ENCODE results near the gene DROSHA. TPM values are rescaled to one million over a fixed set of nuclear protein-coding genes. Genes with fewer than 3 reads are reported as not detected.

DROSHA gene
- total RNA-seq, 1 experiment from 2014 or later: 73.5 TPM

GRCh38 chr5:31435730-31436129, 96.2 kb downstream of the DROSHA start:
- ChIA-PET RAD21 (ENCODE audit: low non-redundant PET in 1 of 2, low total read pairs in 2 of 2, uncharacterized antibody in 2 of 2, unreplicated experiment in 2 of 2) (no interaction called here), CTCF (no interaction called here), POLR2A (no interaction called here)
- no peak overlapping the region for H3K27ac ChIP-seq (ENCODE audit: low read depth, low read length)
- no peak for DNase-seq (ENCODE audit: low read depth, low spot score)
- TF ChIP-seq TCF7L2 (IDR thresholded peaks at IDR 0.05; ENCODE audit: borderline replicate concordance, extremely low read depth, insufficient read depth, insufficient read length) (no peak), YY1 (IDR thresholded peaks at IDR 0.05; ENCODE audit: extremely low read depth, insufficient replicate concordance, low read depth, low read length) (no peak), CEBPB (IDR thresholded peaks at IDR 0.05; ENCODE audit: low read depth) (no peak), EGR1 (IDR thresholded peaks at IDR 0.05; ENCODE audit: low read depth) (no peak), SIN3A (IDR thresholded peaks at IDR 0.05; ENCODE audit: low read depth) (no peak), POLR2A (IDR thresholded peaks at IDR 0.05; ENCODE audit: borderline replicate concordance, extremely low read depth, insufficient read depth, insufficient read length) (no peak), SRF (IDR thresholded peaks at IDR 0.05; ENCODE audit: low read depth) (no peak), EZH2phosphoT487 (IDR thresholded peaks at IDR 0.05; ENCODE audit: borderline replicate concordance) (no peak), FOSL1 (IDR thresholded peaks at IDR 0.05; ENCODE audit: low read depth) (no peak), POLR2AphosphoS5 (IDR thresholded peaks at IDR 0.05; ENCODE audit: low read depth, low read length) (no peak), CBX3 (IDR thresholded peaks at IDR 0.05; ENCODE audit: low read depth) (no peak), MAX (IDR thresholded peaks at IDR 0.05) (no peak), ZBTB33 (IDR thresholded peaks at IDR 0.05; ENCODE audit: extremely low read depth, insufficient replicate concordance, low read length) (no peak)
- TF ChIP-seq, protein P1, sequence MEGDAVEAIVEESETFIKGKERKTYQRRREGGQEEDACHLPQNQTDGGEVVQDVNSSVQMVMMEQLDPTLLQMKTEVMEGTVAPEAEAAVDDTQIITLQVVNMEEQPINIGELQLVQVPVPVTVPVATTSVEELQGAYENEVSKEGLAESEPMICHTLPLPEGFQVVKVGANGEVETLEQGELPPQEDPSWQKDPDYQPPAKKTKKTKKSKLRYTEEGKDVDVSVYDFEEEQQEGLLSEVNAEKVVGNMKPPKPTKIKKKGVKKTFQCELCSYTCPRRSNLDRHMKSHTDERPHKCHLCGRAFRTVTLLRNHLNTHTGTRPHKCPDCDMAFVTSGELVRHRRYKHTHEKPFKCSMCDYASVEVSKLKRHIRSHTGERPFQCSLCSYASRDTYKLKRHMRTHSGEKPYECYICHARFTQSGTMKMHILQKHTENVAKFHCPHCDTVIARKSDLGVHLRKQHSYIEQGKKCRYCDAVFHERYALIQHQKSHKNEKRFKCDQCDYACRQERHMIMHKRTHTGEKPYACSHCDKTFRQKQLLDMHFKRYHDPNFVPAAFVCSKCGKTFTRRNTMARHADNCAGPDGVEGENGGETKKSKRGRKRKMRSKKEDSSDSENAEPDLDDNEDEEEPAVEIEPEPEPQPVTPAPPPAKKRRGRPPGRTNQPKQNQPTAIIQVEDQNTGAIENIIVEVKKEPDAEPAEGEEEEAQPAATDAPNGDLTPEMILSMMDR (IDR thresholded peaks at IDR 0.05 in 2 of 3, conservative IDR thresholded peaks at IDR 0.05 in 1 of 3; ENCODE audit: borderline replicate concordance in 1 of 3, insufficient read depth in 1 of 3, low read depth in 2 of 3, low read length in 2 of 3): no peak
- TF ChIP-seq, protein P2, sequence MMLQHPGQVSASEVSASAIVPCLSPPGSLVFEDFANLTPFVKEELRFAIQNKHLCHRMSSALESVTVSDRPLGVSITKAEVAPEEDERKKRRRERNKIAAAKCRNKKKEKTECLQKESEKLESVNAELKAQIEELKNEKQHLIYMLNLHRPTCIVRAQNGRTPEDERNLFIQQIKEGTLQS (IDR thresholded peaks at IDR 0.05): no peak
- no peak overlapping the region for H2AFZ ChIP-seq (ENCODE audit: low read depth, low read length, poor library complexity, severe bottlenecking)
- H3K9ac ChIP-seq (ENCODE audit: low read length): no peak overlapping the region
- no peak overlapping the region for H3K4me2 ChIP-seq (ENCODE audit: low read length)
- no TSS peak for BruUV-seq (replicated peaks)
- H3K36me3 ChIP-seq (ENCODE audit: control insufficient read depth in 1 of 2, insufficient read depth in 2 of 2, low read length in 2 of 2): peaks cover 4 to 11% of the 10 kb centered on the region in 2 experiments; a peak in 2 of 4 replicates
- H3K9me2 ChIP-seq (ENCODE audit: insufficient read depth): no peaks in the 10 kb centered on the region
- no peaks in the 10 kb centered on the region for H3K4me1 ChIP-seq (ENCODE audit: control insufficient read depth in 1 of 2, insufficient read depth in 2 of 2, low read length in 2 of 2)
- intact Hi-C loops (cut with micrococcal nuclease): no loop called here
- ATAC-seq: no peak
- H3K9me3 ChIP-seq (ENCODE audit: control insufficient read depth in 1 of 2, insufficient read depth in 1 of 2, low read depth in 1 of 2, low read length in 2 of 2): no peaks in the 10 kb centered on the region
- H3K4me3 ChIP-seq (replicated peaks in 1 of 2; ENCODE audit: low read depth in 1 of 2, low read length in 2 of 2): no peak overlapping the region
- H3K79me2 ChIP-seq (ENCODE audit: insufficient read depth, low read length): no peaks in the 10 kb centered on the region
- no peaks in the 10 kb centered on the region for H4K20me1 ChIP-seq (ENCODE audit: insufficient read depth)
- no peaks in the 10 kb centered on the region for H3K27me3 ChIP-seq (ENCODE audit: insufficient read depth, low read length)
